Common myeloid progenitor, CD34-positive (primary cell): ENCODE data around the gene MARCHF5.

Experiments
- CTCF ChIA-PET: fragments of 350-600 bp; sonication (Branson Sonifier 250); formaldehyde crosslinking; loops from one replicate; lab custom pipeline; 2021; ENCODE audit warnings: antibody characterized with exemption; lab: Charles Lee
- POLR2A ChIA-PET: fragments of 350-600 bp; sonication (Branson Sonifier 250); formaldehyde crosslinking; loops from one replicate; lab custom pipeline; 2021; ENCODE audit warnings: antibody characterized with exemption; lab: Charles Lee
- DNase-seq, 3 donors: peaks; one replicate each; pipeline versions ENCODE4 v3.0.0 to v3.0.0-alpha.2; 2013
- H3K27ac ChIP-seq, 2 experiments: 1 replicate in 1 of 2; 2 replicates in 1 of 2; pipeline ENCODE4 v1.7.0; 2013; ENCODE audit warnings: inconsistent platforms in 2 of 2, low read length in 2 of 2, mild to moderate bottlenecking in 2 of 2, low read depth in 1 of 2, moderate library complexity in 1 of 2; ENCODE audit not compliant: severe bottlenecking in 2 of 2, insufficient read depth in 1 of 2, poor library complexity in 1 of 2
- H3K27me3 ChIP-seq, 5 experiments: replicated peaks in 2 of 5; 1 replicate in 3 of 5; 2 replicates in 2 of 5; pipeline versions ENCODE4 v1.6.1 to v1.7.0; 2013; ENCODE audit warnings: low read length in 4 of 5, mild to moderate bottlenecking in 2 of 5, moderate library complexity in 2 of 5, inconsistent platforms in 1 of 5; ENCODE audit not compliant: insufficient read depth in 5 of 5, control insufficient read depth in 4 of 5
- H3K36me3 ChIP-seq, 4 experiments: 1 replicate in 2 of 4; 2 replicates in 2 of 4; pipeline versions ENCODE4 v1.6.1 to v1.7.0; 2013; ENCODE audit warnings: low read length in 3 of 4, control low read depth in 1 of 4, mild to moderate bottlenecking in 1 of 4; ENCODE audit not compliant: control insufficient read depth in 4 of 4, insufficient read depth in 4 of 4
- H3K4me1 ChIP-seq, 4 experiments: 1 replicate in 3 of 4; 2 replicates in 1 of 4; pipeline versions ENCODE4 v1.6.1 to v1.7.1; 2013; ENCODE audit warnings: low read length in 3 of 4, mild to moderate bottlenecking in 3 of 4, control low read depth in 1 of 4, inconsistent platforms in 1 of 4, moderate library complexity in 1 of 4; ENCODE audit not compliant: control insufficient read depth in 4 of 4, insufficient read depth in 4 of 4; ENCODE audit errors: control extremely low read depth in 1 of 4
- H3K4me3 ChIP-seq, 7 experiments: 1 replicate in 4 of 7; 2 replicates in 3 of 7; pipeline versions ENCODE4 v1.5.1 to v1.7.0; 2013; ENCODE audit warnings: mild to moderate bottlenecking in 7 of 7, low read length in 6 of 7, moderate library complexity in 6 of 7, inconsistent platforms in 2 of 7, low read depth in 2 of 7, control low read depth in 1 of 7; ENCODE audit not compliant: insufficient read depth in 4 of 7, control insufficient read depth in 1 of 7; ENCODE audit errors: extremely low read depth in 1 of 7
- H3K9me3 ChIP-seq, 5 experiments: 1 replicate in 4 of 5; 2 replicates in 1 of 5; pipeline versions ENCODE4 v1.6.1 to v1.7.1; 2013; ENCODE audit warnings: low read length in 4 of 5, mild to moderate bottlenecking in 2 of 5, inconsistent platforms in 1 of 5, low read depth in 1 of 5, moderate library complexity in 1 of 5; ENCODE audit not compliant: control insufficient read depth in 4 of 5, insufficient read depth in 2 of 5; ENCODE audit errors: control extremely low read depth in 1 of 5
- WGBS: methylation state at CpG from one replicate; pipeline ENCODE4 v1.1.5; 2013; ENCODE audit not compliant: insufficient coverage; 5-methylcytosine and 5-hydroxymethylcytosine counted together

MARCHF5 gene

GRCh38 chr10:92350411-92350810 lies 59.4 kb downstream of the MARCHF5 start:
- Histone ChIP-seq H3K36me3 (peaks cover 15 to 42% (median 26%) of the 10 kb centered on the region in 4 experiments), H3K27me3 (no peaks in the 10 kb centered on the region), H3K4me1 (no peaks in the 10 kb centered on the region), H3K9me3 (peaks cover 0 to 15% (median 0%) of the 10 kb centered on the region in 5 experiments), H3K4me3 (no peak overlapping the region), H3K27ac (no peak overlapping the region)
- no peak for DNase-seq
- 100% methylated on average over 2 of the region's 4 CpGs for WGBS
- POLR2A ChIA-PET: no interaction called here
- CTCF ChIA-PET: no interaction called here

GRCh38 chr10:92354587-92354986 lies 63.6 kb downstream of the MARCHF5 start:
- ChIA-PET POLR2A (no interaction called here), CTCF (no interaction called here)
- DNase-seq: no peak
- H3K27me3 ChIP-seq: no peaks in the 10 kb centered on the region
- peaks cover 10 to 20% (median 17%) of the 10 kb centered on the region in 4 experiments for H3K36me3 ChIP-seq
- no peak overlapping the region for H3K4me3 ChIP-seq
- H3K27ac ChIP-seq: no peak overlapping the region
- H3K9me3 ChIP-seq: peaks cover 0 to 10% (median 0%) of the 10 kb centered on the region in 5 experiments
- WGBS: 91% methylated on average over 2 of the region's 4 CpGs
- no peaks in the 10 kb centered on the region for H3K4me1 ChIP-seq

DNA sequence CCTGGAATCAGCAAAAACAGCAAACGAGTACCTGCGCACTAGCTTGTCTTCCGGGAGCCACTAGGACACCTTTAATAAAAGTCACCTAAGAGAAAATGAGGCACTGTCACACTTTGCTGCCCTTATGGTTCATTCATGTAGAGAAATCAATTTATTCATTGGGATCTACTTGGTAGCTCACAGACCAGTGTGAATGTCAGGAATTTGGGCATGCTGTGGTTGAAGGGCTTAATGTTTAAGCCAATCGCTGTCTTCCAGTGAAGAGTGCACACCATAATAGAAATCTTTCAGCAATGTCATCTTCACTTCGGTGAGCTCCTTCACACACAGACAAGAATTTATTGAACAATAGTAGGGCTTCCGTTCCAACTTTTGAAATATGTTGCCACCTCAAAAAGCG lies 65.1 kb downstream of the MARCHF5 start:
- Histone ChIP-seq H3K36me3 (peaks cover 2 to 6% (median 4%) of the 10 kb centered on the region in 4 experiments), H3K9me3 (no peaks in the 10 kb centered on the region), H3K27me3 (no peaks in the 10 kb centered on the region), H3K27ac (no peak overlapping the region), H3K4me3 (no peak overlapping the region), H3K4me1 (no peaks in the 10 kb centered on the region)
- no peak for DNase-seq
- CTCF ChIA-PET: no interaction called here
- WGBS: 88% methylated on average over 4 of the region's 7 CpGs
- POLR2A ChIA-PET: no interaction called here

DNA sequence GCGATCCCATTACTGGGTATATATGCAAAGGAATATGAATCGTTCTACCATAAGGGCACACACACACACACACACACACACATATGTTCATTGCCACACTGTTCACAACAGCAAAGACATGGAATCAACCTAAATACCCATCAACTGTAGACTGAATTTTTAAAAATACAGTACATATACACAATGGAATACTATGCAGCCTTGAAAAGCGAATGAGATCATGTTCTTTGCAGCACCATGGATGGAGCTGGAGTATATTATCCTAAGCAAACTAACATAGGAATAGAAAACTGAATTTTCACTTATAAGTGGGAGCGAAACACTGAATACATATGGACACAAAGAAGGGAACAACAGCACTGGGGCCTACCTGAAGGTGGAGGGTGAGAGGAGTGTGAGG lies 72.5 kb downstream of the MARCHF5 start:
- H3K4me1 ChIP-seq: no peaks in the 10 kb centered on the region
- WGBS: 100% methylated on average over 1 of the region's 4 CpGs
- no peaks in the 10 kb centered on the region for H3K9me3 ChIP-seq
- H3K27me3 ChIP-seq: no peaks in the 10 kb centered on the region
- CTCF ChIA-PET: no interaction called here
- no peaks in the 10 kb centered on the region for H3K36me3 ChIP-seq
- no peak overlapping the region for H3K4me3 ChIP-seq
- no peak overlapping the region for H3K27ac ChIP-seq
- no peak for DNase-seq
- POLR2A ChIA-PET: interaction anchor here (0.6 kb wide), 1 partner anchor 44 kb away, joined by 3 read pairs; no protein-coding TSS in a partner anchor

DNA sequence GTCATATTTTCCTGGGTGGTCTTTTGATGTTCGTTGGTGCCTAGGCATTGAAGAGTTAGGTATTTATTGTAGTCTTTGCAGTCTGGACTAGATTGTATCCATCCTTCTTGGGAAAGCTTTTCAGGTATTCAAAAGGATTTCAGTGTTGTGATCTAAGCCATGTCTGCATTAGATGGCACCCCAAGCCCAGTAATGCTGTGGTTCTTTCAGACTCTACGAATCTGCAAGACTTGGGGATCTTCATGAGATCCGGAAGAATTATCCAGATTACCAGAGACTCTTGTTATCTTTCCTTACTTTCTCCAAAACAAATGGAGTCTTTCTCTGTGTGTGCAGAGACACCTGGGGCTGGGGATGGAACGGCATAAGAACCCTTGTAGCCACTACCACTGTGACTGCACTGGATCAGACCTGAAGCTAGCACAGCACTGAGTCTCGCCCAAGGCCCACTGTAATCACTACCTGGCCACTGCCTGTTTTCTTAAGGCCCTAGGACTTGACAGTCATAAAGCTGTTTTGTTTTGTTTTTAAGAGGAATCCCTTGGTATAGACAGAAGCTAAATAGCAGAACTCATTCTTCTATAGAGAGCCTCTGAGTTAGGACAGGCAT lies 75.5 kb downstream of the MARCHF5 start:
- Histone ChIP-seq H3K36me3 (no peaks in the 10 kb centered on the region), H3K9me3 (no peaks in the 10 kb centered on the region), H3K4me1 (no peaks in the 10 kb centered on the region), H3K27ac (no peak overlapping the region), H3K4me3 (no peak overlapping the region), H3K27me3 (no peaks in the 10 kb centered on the region)
- POLR2A ChIA-PET: no interaction called here
- WGBS: 88% methylated on average over 5 of the region's 5 CpGs
- DNase-seq: no peak
- CTCF ChIA-PET: no interaction called here

GRCh38 chr10:92377962-92378361 lies 87.0 kb downstream of the MARCHF5 start:
- WGBS: 94% methylated on average over 3 of the region's 4 CpGs
- H3K36me3 ChIP-seq: no peaks in the 10 kb centered on the region
- no peak overlapping the region for H3K27ac ChIP-seq
- H3K27me3 ChIP-seq: peaks cover 0 to 2% (median 0%) of the 10 kb centered on the region in 5 experiments
- H3K4me1 ChIP-seq: no peaks in the 10 kb centered on the region
- no peak overlapping the region for H3K4me3 ChIP-seq
- no peak for DNase-seq
- ChIA-PET CTCF (no interaction called here), POLR2A (no interaction called here)
- no peaks in the 10 kb centered on the region for H3K9me3 ChIP-seq

DNA sequence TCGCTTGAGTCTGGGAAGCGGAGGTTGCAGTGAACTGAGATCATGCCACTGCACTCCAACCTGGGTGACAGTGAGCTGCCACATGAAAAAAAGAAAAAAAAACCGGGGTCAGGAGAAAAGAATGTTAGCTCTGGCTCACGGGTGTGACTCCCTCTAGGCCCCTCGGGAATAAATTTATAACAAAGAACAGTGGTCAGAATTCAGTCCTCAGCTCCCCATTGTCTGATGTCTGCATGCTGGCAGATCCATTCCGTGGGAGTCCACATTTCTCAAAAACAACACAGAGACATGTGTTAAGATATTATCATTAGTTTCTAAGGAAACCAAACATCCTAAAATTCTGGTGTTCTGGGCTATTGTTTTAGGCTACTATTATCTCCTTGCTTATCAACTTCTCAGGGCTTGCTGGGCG lies 90.6 kb downstream of the MARCHF5 start:
- DNase-seq: no peak
- H3K4me3 ChIP-seq: no peak overlapping the region
- H3K27me3 ChIP-seq: peaks cover 0 to 2% (median 0%) of the 10 kb centered on the region in 5 experiments
- WGBS: 80% methylated on average over 5 of the region's 7 CpGs
- H3K4me1 ChIP-seq: peaks cover 0 to 9% (median 4%) of the 10 kb centered on the region in 4 experiments
- CTCF ChIA-PET: interaction anchor here (1.8 kb wide), 1 partner anchor 19 kb away, joined by 5 read pairs; no protein-coding TSS in a partner anchor
- no peak overlapping the region for H3K27ac ChIP-seq
- POLR2A ChIA-PET: no interaction called here
- H3K9me3 ChIP-seq: no peaks in the 10 kb centered on the region
- H3K36me3 ChIP-seq: no peaks in the 10 kb centered on the region
